GM10266 (cell line): ENCODE measurements around the gene TTC9C.
A peak's percentile ranks its signal among the peaks of the same experiment; 100 is the strongest.

Experiments used
- DNase-seq: peaks from one replicate; pipeline ENCODE4 v3.0.0; 2012; ENCODE audit errors: extremely low spot score
- CTCF ChIP-seq: IDR thresholded peaks from 2 replicates; pipeline ENCODE4 v1.5.1; 2012; ENCODE audit warnings: mild to moderate bottlenecking, low read depth; ENCODE audit not compliant: control insufficient read depth, insufficient read depth; ENCODE audit errors: missing control alignments

Gene TTC9C

GRCh38 chr11:62706850-62707247 lies 21.4 kb upstream of the TTC9C start:
- no peak for DNase-seq
- no peak for TF ChIP-seq CTCF

- no peak for TF ChIP-seq CTCF
- no peak for DNase-seq
Observed at GRCh38 chr11:62707277-62707861, 20.9 kb upstream of the TTC9C start, which contains the start of the genes BSCL2 and GNG3. TSS of gene BSCL2 (minus strand) at chr11:62707424. CDS start at chr11:62707195, 229 bp downstream. TSS of gene GNG3 (plus strand) at chr11:62707676. CDS start at chr11:62708296, 620 bp downstream.

GRCh38 chr11:62708392-62708791 lies 19.9 kb upstream of the TTC9C start:
- no peak for TF ChIP-seq CTCF
- DNase-seq = no peak

DNA sequence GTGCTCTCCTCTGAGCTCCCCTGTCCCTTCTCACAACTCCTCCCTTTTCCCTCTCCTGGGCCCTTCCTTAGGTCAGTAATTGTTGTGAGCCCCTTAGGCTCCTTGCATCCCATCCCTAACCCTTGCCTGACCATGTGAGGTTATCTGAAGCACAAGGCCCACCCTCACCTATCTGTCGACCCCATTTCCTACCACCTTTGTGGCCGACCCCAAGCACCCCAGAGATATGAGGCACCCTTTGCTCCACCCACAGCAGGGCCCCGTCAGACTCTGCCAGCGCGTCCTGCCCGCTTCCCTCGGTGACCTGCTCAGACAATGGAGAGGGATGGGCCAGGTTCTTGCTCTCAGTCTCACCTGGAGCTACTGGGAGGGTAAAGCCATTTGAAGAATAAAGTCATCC lies 19.5 kb upstream of the TTC9C start:
- no peak for DNase-seq
- TF ChIP-seq CTCF = no peak

DNA sequence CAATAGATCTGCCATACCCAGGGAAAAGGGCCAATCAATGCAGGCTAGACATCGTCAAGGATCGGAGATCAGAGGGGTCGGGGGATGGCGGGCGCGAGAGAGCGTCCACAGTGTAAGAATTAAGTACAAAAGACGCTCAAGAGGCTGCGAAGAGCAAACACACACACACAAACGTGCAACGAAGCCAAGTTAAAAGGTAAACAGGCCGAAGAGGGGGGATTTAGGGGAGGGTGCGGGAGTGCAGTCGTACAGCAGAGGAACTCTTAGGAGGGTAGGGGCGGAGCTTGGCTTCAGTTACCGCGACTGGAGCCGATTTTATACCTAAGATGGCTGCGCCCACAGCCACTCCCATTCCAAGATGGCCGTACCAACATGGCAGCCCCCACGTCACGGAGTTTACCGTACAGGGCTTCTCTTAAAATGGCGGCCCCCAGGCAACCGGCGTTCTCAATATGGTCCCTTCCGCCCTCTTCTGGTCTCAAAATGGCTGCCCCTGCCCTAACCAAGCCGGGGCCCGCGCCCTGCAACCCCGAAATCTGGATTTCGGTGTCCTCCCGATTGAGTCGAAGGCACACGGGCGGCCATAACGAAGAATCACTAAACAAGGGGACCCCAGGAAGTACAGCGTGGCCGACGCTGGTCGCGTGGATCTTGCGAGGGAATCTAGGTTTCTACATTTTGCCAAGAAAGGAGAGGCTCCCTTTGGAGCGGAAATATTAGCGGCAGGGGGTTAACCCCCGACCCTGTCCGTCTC lies 18.9 kb upstream of the TTC9C start:
- peak; percentile 92 for DNase-seq
- TF ChIP-seq CTCF = no peak

GRCh38 chr11:62710001-62710345 lies 18.3 kb upstream of the TTC9C start:
- DNase-seq = no peak
- no peak for TF ChIP-seq CTCF

GRCh38 chr11:62712276-62712812 lies 15.9 kb upstream of the TTC9C start:
- no peak for TF ChIP-seq CTCF
- no peak for DNase-seq
